ENCODE results near the gene ABHD8. TPM values are rescaled to one million over a fixed set of nuclear protein-coding genes. Genes with fewer than 3 reads are reported as not detected.

Gene ABHD8
- total RNA-seq, 1 donor from 2014 or later = 6.1 TPM

DNA sequence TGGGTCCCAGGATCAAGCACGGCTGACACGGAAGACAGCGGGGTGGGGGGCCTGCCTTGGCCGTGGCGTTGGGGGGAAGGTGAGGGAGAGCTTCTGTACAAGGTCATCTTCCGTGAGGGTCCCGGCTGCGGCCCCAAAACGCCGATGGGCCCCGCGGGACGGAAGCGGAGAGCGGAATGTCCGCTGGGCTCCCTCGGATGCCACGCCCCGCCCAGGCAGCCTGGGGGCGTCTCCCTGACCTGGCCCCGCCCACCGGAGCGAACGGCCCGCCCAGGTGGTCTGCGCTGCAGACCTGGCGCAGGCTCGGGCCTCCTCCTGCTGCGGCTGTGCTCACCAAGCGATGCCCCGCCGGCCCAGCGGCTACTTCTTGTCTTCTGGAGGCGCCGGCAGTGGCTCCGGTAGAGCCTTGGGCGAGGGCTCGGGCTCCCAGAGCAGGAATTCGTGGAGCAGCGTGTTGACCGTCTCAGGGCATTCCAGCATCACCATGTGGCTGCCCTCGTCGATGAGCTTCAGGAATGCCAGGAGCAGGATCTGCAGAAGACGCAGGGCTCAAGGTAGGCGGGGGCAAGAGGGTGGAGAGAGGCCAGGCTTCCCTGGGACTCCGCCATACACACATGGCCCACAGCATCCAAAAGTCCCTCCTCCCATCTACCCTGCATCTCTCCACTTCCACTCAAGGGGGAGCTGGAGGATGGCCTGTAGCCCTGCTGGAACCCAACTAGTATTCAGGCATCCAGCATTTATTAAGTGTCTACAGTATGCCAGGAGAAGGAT, 10.7 kb downstream of the ABHD8 start:
- TF ChIP-seq, protein P1, sequence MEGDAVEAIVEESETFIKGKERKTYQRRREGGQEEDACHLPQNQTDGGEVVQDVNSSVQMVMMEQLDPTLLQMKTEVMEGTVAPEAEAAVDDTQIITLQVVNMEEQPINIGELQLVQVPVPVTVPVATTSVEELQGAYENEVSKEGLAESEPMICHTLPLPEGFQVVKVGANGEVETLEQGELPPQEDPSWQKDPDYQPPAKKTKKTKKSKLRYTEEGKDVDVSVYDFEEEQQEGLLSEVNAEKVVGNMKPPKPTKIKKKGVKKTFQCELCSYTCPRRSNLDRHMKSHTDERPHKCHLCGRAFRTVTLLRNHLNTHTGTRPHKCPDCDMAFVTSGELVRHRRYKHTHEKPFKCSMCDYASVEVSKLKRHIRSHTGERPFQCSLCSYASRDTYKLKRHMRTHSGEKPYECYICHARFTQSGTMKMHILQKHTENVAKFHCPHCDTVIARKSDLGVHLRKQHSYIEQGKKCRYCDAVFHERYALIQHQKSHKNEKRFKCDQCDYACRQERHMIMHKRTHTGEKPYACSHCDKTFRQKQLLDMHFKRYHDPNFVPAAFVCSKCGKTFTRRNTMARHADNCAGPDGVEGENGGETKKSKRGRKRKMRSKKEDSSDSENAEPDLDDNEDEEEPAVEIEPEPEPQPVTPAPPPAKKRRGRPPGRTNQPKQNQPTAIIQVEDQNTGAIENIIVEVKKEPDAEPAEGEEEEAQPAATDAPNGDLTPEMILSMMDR (IDR thresholded peaks at IDR 0.05; ENCODE audit: insufficient read depth, low read length, severe bottlenecking) = peak; percentile 79
- Histone ChIP-seq H3K27me3 (ENCODE audit: control insufficient read depth, insufficient read depth, low read length) (no peaks in the 10 kb centered on the region), H3K4me3 (ENCODE audit: low read depth, low read length) (peak overlapping the region; percentile 46), H3K36me3 (ENCODE audit: control insufficient read depth, insufficient read depth, low read length) (peaks cover 2% of the 10 kb centered on the region)
- DNase-seq (ENCODE audit: low read depth) = peak; percentile 81
- no peak for FAIRE-seq

DNA sequence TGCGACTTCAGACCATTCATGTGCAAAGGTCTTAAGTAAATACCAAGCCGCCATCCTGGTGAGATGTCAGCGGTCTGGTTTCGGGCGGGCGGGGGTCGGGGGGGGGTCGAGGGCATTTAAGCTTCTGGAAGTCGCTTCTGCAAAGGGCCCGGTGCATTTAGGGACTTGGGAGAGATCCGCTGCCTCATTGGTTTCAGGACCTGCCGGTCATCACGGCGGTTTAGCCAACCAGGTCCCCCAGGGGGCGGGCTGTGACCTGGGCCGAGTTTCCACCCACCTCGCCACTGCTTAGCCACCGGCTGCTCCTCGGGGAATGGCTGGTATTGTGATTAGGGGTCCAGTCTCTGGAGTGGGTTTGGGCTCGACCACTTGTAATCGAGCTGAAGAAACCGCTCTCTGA, 13.7 kb downstream of the ABHD8 start:
- FAIRE-seq = no peak
- H3K27me3 ChIP-seq (ENCODE audit: control insufficient read depth, insufficient read depth, low read length) = no peaks in the 10 kb centered on the region
- DNase-seq (ENCODE audit: low read depth) = peak; percentile 57
- H3K36me3 ChIP-seq (ENCODE audit: control insufficient read depth, insufficient read depth, low read length) = peaks cover under 1% of the 10 kb centered on the region
- H3K4me3 ChIP-seq (ENCODE audit: low read depth, low read length) = no peak overlapping the region
- TF ChIP-seq, protein P1 (IDR thresholded peaks at IDR 0.05; ENCODE audit: insufficient read depth, low read length, severe bottlenecking) = no peak

DNA sequence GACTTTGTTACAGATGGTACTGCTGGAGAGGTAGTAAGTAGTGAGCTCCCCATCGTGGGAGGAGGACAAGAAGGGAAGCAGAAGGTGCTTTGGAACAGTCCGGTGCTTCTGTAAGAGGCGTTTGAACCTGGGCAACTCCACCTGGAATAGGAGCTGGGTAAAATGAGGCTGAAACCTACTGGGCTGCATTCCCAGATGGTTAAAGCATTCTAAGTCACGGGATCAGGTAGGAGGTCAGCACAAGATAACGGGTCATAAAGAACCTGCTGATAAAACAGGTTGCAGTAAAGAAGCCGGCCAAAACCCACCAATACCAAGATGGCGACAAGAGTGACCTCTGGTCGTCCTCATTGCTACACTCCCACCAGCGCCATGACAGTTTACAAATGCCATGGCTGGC, 16.5 kb downstream of the ABHD8 start:
- Histone ChIP-seq H3K27me3 (ENCODE audit: control insufficient read depth, insufficient read depth, low read length) (no peaks in the 10 kb centered on the region), H3K4me3 (ENCODE audit: low read depth, low read length) (no peak overlapping the region), H3K36me3 (ENCODE audit: control insufficient read depth, insufficient read depth, low read length) (no peaks in the 10 kb centered on the region)
- no peak for DNase-seq (ENCODE audit: low read depth)
- TF ChIP-seq, protein P1 (IDR thresholded peaks at IDR 0.05; ENCODE audit: insufficient read depth, low read length, severe bottlenecking) = no peak
- FAIRE-seq = no peak

DNA sequence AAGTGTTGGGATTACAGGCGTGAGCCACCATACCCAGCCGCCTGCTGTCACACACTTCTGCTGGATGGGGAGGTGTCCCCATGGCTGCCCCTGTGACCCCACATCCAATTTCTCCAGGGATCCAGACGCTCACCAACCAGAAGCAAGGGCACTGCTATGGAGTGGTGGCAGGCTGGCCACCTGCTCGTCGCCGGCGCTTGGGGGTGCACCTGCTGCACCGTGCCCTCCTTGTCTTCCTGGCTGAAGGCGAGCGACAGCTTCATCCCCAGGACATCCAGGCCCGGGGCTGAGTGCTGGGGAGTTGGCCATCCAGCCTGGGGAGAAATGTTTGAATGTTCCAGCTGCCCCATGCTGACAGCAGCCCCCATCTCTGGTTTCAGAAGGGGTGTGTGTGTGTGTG, 17.0 kb downstream of the ABHD8 start:
- DNase-seq (ENCODE audit: low read depth) (no peak), FAIRE-seq (no peak)
- no peaks in the 10 kb centered on the region for H3K27me3 ChIP-seq (ENCODE audit: control insufficient read depth, insufficient read depth, low read length)
- no peaks in the 10 kb centered on the region for H3K36me3 ChIP-seq (ENCODE audit: control insufficient read depth, insufficient read depth, low read length)
- H3K4me3 ChIP-seq (ENCODE audit: low read depth, low read length) = no peak overlapping the region
- TF ChIP-seq, protein P1 (IDR thresholded peaks at IDR 0.05; ENCODE audit: insufficient read depth, low read length, severe bottlenecking) = no peak

DNA sequence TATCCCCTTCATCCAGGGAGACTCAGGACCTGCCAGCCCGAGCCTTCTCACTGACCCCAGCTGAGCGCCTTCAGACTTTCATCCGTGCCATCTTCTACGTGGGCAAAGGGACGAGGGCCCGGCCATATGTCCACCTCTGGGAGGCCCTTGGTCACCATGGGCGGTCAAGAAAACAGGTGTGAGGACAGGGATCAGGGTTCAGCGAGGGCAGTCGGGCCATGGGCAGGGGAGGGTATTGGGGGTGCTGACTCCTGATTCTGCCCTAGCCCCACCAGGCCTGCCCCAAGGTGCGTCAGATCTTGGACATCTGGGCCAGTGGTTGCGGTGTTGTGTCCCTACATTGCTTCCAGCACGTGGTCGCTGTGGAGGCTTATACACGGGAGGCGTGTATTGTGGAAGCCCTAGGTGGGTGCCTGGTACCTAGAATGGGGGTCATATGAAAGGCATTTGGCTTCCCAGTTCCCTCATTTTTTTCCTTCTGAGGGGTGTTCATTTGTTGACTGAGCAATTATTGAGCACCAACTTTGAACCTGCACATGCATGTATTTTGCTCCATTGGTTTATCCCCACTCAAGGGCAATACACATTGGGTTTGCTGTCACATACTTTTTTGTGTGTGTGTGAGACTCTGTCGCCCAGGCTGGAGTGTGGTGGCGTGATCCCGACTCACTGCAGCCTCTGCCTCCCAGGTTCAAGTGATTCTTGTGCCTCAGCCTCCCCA, 17.6 kb downstream of the ABHD8 start:
- Histone ChIP-seq H3K27me3 (ENCODE audit: control insufficient read depth, insufficient read depth, low read length) (no peaks in the 10 kb centered on the region), H3K36me3 (ENCODE audit: control insufficient read depth, insufficient read depth, low read length) (no peaks in the 10 kb centered on the region), H3K4me3 (ENCODE audit: low read depth, low read length) (no peak overlapping the region)
- DNase-seq (ENCODE audit: low read depth) = no peak
- TF ChIP-seq, protein P1 (IDR thresholded peaks at IDR 0.05; ENCODE audit: insufficient read depth, low read length, severe bottlenecking) = no peak
- FAIRE-seq = no peak

All from bronchial epithelial cell (primary cell).